Measurements from ENCODE around the gene CEP162.
"Not testable (repeated sequence)": the region's sequence is repeated elsewhere in the genome, so short reads cannot be mapped to it uniquely, and the experiment has no call there.

CEP162 gene

GRCh38 chr6:84150705-84151104 is 76.7 kb downstream of the CEP162 start:
- DNase-seq = no peak

DNA sequence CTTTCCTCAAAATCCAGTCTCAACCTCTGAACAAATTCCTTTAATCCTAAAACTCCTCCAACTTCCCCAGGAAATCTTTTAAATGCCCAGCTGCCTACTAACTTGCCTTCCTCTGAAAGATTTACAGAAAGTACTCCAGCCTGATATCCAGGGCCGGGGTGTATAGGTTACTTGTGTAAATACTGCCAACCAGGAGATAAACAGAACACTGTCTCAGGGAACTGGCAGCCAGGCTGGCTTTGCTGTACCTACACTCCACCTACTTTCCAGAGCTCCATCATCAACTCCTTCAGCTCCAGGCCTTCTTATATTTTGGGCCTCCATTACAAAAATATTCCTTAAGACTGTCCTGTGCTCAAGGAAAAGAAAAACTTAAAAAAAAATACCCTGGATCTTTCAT is 85.9 kb downstream of the CEP162 start:
- no peak for DNase-seq

DNA sequence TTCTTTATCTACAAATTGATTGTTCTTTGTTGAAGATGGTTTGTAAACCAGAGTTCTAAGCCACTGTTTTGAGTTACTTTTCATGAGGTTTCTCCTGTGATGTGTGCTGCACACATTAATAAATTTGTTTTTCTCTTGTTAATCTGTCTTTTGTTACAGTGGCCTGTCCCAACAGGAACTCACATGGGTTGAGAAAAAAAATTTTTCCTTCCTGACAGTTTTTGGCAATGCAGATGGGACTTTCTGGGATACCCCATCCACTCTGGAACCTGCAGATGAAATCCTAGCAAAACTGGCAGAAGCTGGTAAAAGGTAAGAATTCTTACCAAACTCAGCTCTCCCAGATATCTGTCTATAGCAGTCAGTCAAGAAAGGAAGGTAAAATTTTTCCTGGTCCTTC is 88.1 kb downstream of the CEP162 start:
- no peak for DNase-seq

DNA sequence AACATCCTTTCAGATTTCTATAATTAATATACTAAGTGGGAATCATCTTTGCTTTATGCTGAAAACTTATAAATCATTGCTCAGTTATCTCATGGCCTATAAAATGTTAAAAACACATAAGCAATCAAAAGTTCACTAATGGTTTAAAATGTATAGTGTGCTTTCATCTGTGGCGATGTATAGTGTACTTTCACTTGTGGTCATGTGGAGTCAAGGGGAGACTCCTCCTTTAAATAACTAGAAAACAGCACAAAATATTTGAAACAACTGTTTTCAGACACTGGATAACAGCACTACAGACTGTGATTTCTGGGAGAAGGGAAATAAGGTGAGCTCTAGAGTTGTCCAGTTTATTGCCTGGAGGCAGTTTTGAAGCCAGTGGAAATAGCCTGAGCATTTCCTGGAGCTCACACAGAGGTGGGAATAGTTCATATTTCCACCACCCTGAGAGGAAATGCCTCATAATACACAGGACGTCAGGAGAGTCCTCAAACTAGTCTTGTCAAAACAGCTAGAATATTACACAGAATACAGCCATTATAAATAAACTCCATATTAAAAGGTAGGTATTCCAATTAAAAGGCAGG is 89.4 kb downstream of the CEP162 start:
- DNase-seq = no peak

- peak; percentile 14 for DNase-seq
Measured at GRCh38 chr6:84137051-84137375, 90.4 kb downstream of the CEP162 start.

DNA sequence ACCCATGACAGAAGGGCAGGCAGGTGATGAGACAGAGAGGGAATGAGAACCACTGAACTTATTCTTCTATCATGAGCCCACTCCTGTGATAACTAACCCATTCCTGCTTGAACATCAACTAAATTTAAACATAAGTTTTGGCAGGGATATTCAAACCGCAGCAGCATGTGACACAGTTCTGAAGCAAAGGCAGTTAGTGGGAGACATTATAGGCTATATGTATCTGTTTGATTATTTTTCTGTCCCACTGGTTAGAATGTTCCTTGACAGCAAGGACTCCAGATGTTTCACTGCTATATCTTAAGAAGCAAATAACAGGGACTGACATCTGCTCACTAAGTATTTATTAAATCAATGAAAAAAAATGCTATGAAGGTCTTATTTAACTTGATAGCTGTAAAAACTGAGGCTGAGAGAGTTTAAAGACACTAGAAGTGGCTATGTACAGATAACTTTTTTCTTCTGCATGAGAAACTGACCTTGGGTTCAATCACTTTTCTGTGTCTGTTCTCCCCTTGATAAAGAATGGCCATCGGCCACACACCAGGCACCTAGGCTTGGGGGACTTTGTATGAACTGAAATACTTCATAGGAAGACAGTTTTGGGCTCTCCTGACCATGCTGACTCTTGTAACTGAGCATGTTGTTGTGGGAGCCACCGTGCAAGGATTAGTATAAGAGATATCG is 90.9 kb downstream of the CEP162 start:
- DNase-seq = no peak

DNA sequence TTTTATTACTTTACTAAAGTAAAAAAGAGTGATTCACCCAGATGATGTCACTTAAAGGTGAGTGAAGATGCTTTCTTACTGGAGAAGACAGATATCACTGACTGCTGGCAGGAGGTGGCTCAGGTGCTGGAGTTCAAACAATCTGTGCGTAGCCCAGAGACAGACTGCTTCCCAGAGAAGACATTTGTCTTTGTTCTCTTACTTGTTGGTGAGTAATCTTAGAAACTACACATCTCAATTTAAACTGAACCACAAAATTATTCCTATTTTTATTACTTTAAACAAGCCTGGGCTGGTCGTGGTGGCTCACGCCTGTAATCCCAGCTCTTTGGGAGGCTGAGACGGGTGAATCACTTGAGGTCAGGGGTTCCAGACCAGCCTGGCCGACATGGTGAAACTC is 92.2 kb downstream of the CEP162 start:
- no peak for DNase-seq

DNA sequence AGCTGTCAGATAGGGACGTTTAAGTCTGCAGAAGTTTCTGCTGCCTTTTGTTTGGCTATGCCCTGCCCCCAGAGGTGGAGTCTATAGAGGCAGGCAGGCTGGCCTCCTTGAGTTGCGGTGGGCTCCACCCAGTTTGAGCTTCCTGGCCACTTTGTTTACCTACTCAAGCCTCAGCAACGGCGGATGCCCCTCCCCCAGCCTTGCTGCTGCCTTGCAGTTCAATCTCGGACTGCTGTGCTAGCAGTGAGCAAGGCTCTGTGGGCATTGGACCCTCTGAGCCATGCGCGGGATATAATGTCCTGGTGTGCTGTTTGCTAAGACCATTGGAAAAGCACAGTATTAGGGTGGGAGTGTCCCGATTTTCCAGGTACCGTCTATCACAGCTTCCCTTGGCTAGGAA is 94.1 kb downstream of the CEP162 start:
- DNase-seq = not testable (repeated sequence)

DNA sequence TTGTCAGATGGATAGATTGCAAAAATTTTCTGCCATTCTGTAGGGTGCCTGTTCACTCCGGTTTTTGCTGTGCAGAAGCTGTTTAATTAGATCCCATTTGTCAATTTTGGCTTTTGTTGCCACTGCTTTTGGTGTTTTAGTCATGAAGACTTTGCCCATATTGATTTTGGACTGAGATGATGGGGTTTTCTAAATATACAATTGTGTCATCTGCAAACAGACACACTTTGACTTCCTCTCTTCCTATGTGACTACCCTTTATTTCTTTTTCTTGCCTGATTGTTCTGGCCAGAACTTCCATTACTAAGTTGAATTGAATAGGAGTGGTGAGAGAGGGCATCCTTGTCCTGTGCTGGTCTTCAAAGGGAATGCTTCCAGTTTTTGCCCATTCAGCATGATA is 97.9 kb downstream of the CEP162 start:
- DNase-seq = not testable (repeated sequence)

DNA sequence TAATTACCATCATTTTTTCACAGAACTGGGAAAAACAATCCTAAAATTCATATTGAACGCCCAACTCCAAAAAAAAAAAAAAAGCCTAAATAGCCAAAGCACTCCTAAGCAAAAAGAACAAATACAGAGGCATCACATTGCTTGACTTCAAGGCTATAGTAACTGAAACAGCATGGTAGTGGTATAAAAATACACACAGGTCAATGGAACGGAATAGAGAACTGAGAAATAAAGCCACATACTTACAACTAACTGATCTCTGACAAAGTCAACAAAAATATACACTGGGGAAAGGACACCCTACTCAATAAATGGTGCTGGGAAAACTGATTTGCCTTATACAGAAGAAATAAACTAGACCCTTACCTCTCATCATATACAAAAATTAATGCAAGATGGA is 104.3 kb downstream of the CEP162 start:
- no peak for DNase-seq

- no peak for DNase-seq
Measured at GRCh38 chr6:84119277-84119676, 108.2 kb downstream of the CEP162 start.

GRCh38 chr6:84118191-84118590 is 109.3 kb downstream of the CEP162 start:
- no peak for DNase-seq

GRCh38 chr6:84114933-84115594 is 112.4 kb downstream of the CEP162 start:
- DNase-seq = not testable (repeated sequence)

DNA sequence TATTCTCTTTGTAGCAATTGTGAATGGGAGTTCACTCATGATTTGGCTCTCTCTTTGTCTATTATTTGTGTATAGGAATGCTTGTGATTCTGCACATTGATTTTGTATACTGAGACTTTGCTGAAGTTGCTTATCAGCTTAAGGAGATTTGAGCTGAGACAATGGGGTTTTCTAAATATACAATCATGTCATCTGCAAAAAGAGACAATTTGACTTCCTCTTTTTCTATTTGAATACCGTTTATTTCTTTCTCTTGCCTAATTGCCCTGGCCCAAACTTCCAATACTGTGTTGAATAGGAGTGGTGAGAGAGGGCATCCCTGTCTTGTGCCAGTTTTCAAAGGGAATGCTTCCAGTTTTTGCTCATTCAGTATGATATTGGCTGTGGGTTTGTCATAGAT is 116.1 kb downstream of the CEP162 start:
- DNase-seq = not testable (repeated sequence)

- DNase-seq = no peak
Measured at GRCh38 chr6:84107495-84107894, 119.9 kb downstream of the CEP162 start.

- not testable (repeated sequence) for DNase-seq
Measured at GRCh38 chr6:84105215-84105924, 122.1 kb downstream of the CEP162 start.

DNA sequence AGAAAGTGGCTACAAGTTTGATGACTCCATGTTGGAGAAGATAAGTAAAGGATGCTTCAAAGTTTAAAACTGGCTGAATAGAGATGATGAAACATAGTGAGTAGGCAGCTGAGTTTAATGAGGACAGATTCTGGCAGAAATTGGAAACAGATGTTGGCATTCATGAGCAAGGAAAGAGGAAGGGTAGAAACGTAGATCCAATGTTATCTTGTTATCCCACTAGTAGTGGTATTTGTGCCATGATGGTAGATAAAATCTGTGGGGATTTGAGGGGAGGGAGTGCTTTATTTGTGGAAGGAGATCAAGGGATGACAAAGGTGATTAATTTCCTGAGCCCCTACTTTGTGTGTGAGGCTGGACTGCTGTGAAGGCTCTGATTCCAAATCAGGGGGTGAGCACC is 124.4 kb downstream of the CEP162 start:
- DNase-seq = no peak

- DNase-seq = no peak
Measured at GRCh38 chr6:84095156-84095555, 132.3 kb downstream of the CEP162 start.

DNA sequence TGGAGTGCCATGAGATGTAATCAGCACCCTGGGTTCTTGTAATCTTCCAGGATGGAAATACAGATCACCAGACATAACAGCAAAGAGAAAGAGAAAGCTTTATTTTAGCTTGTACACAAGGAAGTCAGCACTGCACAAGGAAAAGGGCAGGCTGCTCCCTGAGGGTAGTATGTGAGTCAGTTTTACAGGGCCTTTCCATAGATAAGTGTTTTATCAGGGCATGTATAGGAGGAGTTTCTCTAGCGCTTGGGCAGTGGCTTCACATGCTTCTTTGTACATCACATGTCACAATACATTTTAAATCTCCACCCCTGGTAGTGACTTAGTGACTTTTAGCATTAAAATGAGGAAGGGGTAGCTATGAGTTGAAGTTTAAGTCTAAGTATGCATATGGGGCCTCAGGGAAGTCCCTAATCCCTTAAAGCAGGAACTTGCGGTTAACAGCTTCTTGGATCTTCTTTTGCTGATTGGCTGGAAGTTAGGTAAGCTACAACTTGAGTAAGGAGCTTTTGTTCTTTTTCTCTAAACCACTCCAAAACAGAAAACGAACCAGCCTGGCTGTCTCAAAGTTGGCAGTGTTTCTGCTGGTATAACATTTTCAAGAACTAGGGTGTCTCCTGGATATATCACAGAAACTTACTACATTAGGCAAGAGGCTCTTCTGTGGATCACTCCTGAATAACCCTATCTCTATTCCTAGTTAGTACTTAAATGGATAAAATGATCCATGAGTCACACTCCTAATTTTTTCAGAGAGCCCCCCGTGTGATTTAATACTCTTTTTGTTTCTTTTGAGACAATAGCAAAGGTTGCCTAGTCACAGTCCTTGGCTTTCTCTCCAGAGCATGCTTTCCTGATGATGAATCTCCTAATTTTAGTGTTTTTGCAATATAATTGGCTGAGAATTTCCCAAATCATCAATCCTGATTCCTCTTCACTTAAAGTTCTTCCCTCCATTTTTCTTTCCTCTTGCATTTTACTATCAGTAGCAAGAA is 133.7 kb downstream of the CEP162 start:
- no peak for DNase-seq

DNA sequence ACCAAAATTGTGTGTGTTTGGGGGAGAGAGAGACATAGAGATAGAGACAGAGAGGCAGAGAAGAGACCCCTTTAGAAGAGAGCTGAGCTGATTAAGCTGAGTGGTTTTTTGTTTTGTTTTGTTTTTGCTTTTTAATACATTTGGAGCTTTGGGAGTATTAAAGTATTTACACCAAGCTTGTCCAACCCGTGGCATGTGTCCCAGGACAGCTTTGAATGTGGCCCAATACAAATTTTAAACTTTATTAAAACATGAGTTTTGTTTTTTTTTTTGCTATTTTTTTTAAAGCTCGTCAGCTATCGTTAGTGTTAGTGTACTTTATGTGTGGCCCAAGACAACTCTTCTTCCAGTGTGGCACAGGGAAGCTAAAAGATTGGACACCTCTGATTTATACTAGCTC is 137.9 kb downstream of the CEP162 start:
- no peak for DNase-seq

GRCh38 chr6:84089081-84089480 is 138.4 kb downstream of the CEP162 start:
- peak; percentile 28 for DNase-seq

DNA sequence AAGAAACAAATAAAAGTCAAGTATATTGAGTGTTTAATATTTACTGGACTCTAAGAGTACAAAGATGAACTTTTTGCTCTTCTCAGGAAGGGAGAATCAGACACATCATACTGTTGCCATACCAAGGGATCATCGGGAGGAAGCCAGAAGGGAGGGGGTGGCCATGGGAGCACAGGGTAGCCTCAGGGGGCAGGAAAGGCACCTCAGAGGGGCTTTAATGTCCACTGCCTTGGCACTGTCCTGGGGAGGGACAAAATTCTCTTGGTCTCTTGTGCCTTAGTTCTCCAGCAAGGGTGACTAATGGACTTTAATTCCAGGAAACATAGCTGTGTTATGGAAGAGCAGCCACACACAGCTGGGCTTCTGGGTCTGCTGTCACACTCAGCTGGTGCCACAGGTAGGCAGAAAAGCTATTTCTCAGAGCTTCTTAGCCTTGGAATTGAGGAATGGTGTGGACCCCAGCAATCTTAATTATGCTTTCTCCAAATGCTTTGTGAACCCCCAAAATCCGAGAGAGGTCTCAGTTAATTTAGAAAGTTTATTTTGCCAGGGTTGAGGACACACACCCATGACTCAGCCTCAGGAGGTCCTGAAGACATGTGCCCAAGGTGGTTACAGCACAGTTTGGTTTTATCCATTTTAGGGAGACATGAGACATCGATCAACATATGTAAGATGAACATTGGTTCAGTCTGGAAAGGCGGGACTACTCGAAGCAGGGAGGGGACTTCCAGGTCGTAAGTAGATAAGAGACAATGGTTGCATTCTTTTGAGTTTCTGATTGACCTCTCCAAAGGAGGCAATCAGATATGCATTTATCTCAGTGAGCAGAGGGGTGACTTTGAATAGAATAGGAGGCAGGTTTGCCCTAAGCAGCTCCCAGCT is 140.7 kb downstream of the CEP162 start:
- DNase-seq = no peak
